HG02798 (cell line): ENCODE measurements around the gene TRAF5.
"Not testable (repeated sequence)": the region's sequence is repeated elsewhere in the genome, so short reads cannot be mapped to it uniquely, and the experiment has no call there.

Experiments used
- ATAC-seq: cut with Tn5 transposase; IDR thresholded peaks from one replicate; pipeline ENCODE4 v1.9.1; 2021; ENCODE audit warnings: mild to moderate bottlenecking; ENCODE audit not compliant: unreplicated experiment, poor library complexity

The TRAF5 gene, protein sequence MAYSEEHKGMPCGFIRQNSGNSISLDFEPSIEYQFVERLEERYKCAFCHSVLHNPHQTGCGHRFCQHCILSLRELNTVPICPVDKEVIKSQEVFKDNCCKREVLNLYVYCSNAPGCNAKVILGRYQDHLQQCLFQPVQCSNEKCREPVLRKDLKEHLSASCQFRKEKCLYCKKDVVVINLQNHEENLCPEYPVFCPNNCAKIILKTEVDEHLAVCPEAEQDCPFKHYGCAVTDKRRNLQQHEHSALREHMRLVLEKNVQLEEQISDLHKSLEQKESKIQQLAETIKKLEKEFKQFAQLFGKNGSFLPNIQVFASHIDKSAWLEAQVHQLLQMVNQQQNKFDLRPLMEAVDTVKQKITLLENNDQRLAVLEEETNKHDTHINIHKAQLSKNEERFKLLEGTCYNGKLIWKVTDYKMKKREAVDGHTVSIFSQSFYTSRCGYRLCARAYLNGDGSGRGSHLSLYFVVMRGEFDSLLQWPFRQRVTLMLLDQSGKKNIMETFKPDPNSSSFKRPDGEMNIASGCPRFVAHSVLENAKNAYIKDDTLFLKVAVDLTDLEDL

DNA sequence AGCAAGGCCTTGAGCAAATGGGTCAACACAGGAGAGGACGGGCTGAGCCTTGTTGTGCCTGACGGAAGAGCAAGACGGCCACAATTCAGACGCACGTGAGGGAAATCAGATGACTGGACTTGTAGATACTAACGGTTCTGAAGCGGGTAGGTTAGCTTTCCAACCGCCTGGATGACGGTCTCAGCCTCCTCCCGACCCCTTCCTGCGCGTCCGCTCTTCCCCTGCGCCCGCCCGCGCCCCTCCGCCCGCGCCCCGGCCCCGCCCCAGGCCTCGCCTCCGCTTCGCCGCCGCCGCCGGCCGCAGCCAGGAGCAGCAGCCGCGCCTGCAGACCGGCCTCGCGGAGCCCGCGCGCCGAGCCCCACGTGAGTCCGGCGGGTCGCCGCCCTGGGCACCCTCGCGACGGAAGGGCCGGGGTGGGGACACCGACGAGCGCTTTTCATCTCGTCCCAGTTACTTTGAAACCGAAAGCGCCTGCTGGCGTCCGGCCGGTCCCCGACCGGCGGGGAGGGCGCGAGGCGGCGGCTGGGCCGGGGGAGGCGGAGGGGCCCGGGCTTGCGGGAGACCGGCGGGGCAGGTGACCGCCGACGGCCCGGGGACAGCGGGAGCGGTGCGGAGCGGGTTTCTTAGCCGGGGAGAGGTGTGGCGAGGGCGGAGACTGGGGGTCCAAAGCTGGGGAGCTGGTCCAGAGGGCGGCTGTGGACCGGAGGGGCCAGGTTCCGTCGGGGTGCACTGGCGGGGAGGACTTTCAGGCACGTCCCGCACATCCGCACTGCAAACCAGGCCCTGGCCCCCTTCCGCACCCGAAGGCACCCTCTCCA, at the start of gene TRAF5:
TRAF5 (plus strand) TSS at position 306 of the 818 bp plus-strand sequence. CDS start 26,407 bp downstream, outside the sequence.
- peak; percentile 34 for ATAC-seq

DNA sequence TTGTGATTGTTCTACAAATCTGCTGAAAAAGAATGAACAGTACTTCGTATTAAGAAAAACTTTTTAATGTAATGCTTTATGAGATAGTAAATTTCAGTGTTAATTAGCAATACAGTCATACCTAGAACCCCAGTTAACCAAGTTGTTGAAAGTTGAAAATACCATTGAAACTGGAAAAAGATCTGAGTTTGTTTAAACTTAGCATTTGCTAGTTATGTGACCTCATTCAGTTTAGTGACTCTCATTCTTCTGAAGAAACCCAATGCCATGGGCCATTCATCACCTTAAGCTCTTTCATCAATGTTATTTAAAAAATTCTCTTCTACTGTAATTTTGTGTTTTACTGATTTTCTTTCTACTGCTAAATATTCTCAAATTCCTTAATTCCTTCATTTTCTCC, 47.3 kb upstream of the TRAF5 start:
- ATAC-seq = no peak

DNA sequence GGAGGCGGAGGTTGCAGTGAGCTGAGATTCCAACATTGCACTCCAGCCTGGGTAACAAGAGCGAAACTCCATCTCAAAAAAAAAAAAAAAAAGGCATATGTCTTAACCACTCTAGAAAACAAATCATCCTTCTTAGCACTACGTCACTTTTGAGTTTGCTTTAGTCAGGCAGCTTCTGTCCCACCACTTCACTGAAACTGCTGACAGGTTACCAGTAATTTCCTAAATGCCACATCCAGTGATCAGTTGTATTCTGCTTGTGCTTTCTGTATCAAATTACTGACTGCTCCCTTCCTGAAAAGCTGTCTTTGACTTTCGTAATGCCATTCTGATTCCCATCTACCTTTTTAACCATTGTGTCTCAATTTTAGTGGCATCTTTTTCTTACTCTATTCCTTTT, 45.7 kb upstream of the TRAF5 start:
- no peak for ATAC-seq

DNA sequence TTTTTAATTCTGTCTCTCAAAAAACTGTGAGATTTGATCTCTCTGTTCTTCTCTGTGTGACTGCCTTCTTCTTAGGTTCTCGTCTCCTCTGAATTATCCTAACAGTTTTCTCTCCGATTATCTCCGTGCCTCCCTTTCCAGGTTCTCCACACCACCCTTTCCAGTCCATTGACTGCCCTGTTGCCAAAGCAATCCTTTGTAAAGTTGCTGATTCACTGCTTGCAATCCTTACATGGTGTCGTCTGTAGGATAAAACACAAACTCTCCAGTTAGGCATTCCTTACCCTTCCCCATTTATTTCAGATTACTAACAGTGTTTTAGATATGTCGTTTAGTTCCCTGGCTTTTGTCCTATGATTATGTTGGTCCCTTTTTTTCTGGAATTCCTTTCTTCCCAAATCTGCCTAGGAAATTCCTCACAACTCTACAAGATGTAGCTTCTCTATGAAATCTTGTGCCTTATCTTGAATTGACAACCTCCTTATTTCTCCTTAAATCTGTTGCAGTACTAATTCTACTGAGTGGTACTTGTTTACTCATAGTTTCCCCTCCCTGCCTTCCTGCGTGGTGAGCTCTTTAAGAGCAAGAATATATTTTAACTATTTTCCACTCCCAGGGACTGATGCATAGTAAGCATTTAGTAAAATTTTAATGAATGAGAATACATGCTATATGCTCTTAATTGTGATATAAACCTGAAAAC, 45.2 kb upstream of the TRAF5 start:
- no peak for ATAC-seq

DNA sequence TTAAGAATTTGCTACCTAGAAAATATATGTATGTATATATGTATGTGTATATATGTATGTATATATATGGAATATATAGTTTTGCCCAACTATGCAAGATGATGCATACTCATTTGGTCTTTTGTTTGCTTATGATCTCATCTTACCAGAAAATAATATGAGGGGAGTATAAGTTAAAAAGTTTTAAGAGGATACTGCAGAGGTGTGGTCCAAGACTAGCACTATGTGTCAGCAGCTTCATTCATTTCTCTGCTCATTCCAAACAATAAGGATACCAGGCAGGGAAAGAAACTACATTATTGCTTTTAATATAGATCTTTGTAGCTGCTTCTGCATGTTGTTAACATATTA, 44.6 kb upstream of the TRAF5 start:
- no peak for ATAC-seq

DNA sequence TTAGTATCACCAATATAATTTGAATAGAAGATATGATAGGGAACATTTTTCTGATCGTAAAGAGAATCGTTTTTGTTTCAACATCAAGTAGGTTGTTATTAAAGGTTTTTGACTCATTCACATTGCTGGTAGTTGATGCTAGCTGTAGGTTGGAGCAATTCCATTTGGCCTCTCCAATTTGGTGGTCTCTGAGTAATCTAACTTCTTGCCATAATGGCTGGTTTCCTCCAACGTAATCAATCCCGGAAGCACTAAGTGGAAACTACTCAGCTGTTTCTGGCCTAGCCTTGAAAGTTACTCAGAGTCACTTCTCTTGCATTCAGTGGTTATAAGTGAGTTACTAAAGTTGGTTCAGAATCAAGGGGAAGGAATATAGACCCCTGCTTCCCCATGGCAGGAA, 41.4 kb upstream of the TRAF5 start:
- no peak for ATAC-seq

DNA sequence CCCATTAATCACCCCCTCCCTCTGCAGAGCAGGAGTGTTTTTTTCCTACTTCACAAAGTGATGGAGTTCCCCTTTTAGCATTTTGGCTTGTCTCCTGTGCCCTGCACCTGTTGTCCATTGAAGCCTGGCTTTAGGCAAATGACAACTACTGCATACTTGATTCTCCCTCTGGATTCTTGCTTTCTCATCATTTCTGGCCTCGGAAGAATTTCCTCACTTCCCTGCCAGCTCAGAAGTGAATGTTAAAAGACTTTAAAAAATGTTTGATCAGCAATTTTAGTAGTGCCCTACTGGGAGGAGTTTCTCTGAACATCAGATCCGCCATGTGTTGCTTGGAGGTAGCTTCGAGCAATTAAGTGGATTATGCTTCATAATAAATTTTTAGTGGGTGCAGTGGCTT, 39.4 kb upstream of the TRAF5 start:
- ATAC-seq = no peak

DNA sequence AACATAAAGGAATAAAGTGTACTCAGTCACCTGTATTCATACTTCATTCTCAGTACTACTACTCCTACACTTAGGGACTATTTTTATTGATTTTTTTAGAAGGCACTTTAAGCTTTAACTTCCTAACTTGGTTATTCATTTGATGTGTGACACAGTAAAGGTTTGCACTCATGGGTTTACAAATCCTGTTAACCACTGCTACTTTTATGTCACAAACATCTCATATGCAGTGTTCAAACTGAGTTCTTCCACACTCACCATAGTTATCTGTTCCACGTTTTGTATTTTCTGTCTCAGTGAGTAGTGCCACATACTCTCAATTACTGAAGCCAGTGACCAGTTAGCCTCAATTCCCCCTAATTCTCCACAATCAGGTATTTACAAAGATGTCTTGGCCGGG, 34.2 kb upstream of the TRAF5 start:
- no peak for ATAC-seq

DNA sequence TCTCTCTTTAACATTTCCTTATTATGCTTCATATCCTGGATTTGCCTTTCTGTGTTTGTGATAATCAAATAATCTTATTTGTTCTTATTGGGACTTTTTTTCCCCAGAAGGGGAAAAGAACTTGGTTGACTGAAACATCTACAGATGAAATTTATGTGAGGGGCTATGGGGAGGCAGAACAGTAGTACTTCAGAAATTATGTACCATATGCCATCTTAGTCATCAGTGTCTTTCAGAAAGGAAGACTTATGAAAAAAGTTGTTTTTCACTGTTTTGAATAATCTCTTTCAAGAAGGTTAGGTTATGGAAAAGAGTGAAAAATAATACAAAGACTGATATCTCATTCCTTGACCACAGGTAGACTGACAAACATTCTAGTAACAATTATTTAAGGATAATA, 30.2 kb upstream of the TRAF5 start:
- no peak for ATAC-seq

DNA sequence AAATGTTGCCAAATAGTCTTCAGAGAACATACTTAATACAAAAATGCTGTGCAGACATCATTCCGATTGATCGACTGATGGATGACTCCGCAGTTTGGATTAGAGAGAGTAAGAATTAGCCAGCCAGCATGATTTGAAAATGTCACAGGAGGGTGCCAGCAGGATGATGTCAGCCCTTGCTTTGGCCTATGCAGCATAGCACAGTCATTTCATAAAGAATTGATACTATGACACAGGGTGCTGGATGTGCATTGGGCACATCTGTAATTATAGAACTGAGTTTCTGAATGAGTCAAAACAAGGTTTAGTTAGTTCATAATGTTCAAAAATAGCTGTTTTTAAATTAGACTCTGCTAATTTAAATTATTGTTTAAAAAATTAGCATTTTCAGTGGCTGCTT, 21.6 kb upstream of the TRAF5 start:
- ATAC-seq = peak; percentile 93

DNA sequence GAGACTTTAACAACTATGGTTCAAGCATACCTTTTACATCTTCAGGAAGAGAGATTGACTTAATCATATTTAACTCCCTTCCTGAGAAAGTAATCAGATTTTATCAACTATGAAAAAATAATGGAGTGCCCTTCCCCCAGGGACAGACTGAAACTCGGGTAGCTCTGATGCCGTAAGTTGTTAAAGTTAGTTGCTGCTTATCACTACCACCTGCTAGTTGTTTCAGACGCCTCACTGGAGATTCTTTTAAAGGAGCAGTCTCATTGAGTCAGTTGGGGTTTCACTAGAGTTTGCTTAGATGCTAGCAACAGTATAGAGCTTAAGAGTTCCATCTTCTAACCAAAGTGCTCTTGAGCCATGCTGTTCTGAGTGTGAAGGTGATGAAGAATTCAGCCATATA, 17.0 kb upstream of the TRAF5 start:
- ATAC-seq = no peak

DNA sequence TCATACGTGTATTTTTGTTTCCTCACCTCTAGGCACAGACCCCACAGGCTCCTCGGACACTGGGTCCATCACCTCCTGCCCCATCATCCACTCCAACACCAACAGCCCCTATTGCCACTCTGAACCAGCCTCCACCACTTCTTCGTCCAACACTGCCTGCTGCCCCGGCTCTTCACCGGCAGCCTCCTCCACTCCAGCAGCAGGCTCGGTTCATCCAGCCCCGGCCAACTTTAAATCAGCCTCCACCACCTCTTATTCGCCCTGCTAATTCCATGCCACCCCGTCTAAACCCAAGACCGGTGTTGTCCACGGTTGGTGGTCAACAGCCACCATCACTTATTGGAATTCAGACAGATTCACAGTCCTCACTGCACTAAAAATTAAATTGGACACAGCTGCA, 13.2 kb upstream of the TRAF5 start:
- ATAC-seq = no peak

DNA sequence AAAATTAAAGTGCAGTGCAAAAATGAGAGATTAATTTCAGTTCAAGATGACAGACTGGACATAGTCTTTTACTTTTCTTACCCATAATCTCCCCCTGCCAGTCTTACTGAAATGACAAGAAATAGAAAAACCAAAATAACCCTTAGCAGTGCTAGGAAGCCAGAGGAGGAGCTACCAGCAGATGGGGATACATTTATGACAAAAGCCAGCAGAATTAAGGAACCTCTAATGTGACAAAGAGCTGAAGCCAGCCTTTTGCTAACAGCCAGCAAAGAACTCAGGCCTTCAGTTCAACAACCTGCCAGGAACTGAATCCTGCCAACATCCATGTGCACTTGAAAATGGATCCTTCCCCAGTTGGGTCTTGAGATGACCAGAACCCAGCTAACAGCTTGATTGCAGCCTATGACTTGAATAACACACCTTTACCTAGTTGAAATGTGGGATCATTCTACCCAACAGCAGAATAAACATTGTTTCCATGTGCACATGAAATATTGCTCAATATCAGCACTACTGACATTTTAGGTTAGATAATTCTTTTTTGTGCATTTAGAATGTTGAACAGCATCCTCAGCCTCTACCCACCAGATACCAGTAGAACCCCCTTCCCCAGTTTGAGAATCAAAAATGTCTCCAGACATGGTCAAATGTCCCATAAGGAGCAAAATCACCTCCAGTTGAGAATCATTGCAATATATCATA, 7.9 kb upstream of the TRAF5 start:
- ATAC-seq = no peak

DNA sequence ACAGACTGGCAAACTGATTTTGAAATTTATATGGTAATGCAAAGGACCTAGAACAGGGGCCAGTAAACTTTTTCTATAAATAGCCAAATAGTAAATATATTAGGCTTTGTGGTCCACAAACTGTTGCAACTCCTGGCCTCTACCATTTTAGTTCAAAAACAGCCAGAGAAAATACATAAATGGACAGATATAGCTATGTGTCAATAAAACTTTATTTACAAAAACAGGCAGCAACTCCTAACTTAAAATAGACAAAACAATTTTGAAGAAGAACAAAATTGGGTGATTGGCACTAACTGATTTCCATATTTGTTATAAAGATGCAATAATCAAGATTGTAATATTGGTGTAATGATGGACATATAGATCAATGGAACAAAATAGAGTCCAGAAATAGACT, 6.7 kb upstream of the TRAF5 start:
- ATAC-seq = no peak

DNA sequence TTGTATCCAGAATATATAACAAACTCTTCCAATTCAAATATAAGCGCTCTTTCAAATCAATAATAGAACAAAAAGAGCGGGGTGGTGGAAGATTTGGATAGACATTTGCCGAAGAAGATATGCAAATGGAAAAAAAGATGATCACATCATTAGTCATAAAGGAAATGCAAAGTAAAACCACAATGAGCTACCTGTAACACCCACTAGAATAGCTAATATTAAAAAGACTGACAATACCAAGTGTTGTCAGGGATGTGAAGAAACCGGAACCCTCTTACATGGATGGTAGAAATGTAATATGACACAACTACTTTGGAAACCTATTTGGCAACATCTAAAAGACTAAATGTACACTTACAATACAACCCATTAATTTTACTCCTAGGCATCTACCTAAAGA, 5.7 kb upstream of the TRAF5 start:
- ATAC-seq = peak; percentile 33

DNA sequence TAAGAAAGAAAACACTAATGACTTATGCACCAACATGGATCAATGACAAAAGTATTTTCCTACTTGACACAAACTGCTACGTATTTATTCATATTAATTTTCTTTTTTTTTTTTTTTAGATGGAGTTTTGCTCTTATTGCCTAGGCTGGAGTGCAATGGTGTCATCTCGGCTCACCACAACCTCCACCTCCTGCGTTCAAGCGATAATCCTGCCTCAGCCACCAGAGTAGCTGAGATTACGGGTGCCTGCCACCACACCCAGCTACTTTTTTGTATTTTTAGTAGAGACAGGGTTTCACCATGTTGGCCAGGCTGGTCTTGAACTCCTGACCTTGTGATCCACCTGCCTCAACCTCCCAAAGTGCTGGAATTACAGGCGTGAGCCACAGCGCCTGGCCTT, 5.0 kb upstream of the TRAF5 start:
- ATAC-seq = not testable (repeated sequence)

DNA sequence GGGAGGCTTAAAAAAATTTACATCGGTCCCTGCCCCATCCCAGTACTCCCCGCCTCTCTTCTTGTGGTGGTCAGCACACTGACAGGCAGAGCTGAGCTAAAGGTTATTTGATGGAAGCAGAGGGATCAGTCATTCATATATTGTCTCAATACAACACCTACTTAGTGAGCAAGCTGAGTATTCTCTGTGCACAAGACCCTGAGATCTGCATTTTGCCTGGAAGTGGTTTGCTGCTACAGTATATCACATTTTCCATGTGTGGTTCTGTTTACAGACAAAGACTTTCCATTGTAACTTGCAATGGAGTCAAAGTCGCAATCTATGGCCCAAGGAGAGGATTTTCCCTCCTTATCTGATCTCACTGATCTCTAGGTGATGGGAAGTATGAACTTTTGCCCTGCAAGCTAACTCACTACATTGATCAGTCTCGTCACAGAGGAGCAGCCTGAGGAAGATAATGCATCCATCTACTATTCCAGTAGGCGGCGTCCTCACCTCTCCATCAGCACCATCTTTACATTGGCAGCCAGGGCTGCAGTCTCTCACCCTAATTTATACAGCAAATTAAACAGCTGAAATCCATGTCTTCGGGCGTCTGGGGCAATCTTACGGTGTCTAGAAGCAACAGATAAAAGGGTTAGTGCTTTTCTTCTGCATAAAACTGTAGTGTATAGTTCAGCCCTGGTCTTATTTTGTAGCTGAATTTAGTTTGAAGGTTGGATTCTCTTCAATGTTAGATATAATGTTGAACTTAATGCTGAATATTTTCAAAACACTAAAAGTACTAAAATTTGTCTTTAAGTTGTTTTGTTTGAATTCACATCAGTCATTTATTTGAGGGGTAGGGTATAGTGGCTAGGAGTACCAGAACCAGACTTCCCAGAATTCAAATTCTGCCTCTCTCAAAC, 3.2 kb upstream of the TRAF5 start:
- peak; percentile 57 for ATAC-seq

DNA sequence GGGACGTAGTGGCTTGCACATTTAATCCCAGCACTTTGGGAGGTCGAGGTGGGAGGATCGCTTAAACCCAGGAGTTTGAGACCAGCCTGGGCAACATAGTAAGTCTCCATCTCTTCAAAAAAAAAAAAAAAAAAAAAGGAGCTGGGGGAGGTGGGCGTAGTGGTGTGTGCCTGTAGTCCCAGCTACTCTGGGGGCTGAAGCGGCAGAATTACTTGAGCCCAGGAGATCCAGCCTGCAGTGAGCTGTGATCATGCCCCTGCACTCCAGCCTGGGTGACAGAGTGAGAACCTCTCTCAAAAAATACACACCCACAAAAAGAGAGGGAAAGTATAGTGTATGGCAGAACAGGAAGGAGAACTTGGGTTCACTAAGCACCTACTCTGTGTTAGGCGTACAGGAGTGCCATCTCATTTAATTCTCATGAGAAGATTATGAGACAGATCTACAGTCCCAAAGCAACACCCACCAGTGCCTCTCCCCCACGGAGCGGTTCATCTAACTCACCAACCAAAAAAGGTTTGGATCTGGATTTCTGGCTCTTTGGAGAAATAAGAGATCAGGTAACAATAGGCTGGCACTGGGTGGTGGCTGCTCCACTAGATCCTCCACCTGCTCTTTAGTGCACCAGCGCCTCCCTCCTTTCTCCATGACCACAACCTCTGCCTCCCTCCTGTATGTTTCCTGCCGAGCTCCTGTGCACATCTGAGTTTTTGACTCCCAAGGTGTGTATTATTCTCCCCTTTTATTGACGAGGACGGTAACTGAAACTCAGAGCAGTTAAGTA, 1.4 kb upstream of the TRAF5 start:
- ATAC-seq = no peak
